Measurements from ENCODE around the gene MARCHF5. TPM values are rescaled to one million over a fixed set of nuclear protein-coding genes. Genes with fewer than 3 reads are reported as not detected.

The MARCHF5 gene
- total RNA-seq, 1 donor from 2014 or later = 66.1 TPM

GRCh38 chr10:92248566-92248965 is 42.4 kb upstream of the MARCHF5 start:
- Mint-ChIP-seq H3K9me3 (no peaks in the 10 kb centered on the region), H3K27ac (no peak overlapping the region), H3K4me3 (no peak overlapping the region), H3K4me1 (no peaks in the 10 kb centered on the region), H3K36me3 (no peaks in the 10 kb centered on the region), H3K27me3 (ENCODE audit: low read depth) (no peaks in the 10 kb centered on the region)
- TF ChIP-seq, protein P1, sequence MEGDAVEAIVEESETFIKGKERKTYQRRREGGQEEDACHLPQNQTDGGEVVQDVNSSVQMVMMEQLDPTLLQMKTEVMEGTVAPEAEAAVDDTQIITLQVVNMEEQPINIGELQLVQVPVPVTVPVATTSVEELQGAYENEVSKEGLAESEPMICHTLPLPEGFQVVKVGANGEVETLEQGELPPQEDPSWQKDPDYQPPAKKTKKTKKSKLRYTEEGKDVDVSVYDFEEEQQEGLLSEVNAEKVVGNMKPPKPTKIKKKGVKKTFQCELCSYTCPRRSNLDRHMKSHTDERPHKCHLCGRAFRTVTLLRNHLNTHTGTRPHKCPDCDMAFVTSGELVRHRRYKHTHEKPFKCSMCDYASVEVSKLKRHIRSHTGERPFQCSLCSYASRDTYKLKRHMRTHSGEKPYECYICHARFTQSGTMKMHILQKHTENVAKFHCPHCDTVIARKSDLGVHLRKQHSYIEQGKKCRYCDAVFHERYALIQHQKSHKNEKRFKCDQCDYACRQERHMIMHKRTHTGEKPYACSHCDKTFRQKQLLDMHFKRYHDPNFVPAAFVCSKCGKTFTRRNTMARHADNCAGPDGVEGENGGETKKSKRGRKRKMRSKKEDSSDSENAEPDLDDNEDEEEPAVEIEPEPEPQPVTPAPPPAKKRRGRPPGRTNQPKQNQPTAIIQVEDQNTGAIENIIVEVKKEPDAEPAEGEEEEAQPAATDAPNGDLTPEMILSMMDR (IDR thresholded peaks at IDR 0.05; ENCODE audit: unreplicated experiment) = no peak
- no peak for DNase-seq (ENCODE audit: low spot score in 2 of 2, unreplicated experiment in 2 of 2)

DNA sequence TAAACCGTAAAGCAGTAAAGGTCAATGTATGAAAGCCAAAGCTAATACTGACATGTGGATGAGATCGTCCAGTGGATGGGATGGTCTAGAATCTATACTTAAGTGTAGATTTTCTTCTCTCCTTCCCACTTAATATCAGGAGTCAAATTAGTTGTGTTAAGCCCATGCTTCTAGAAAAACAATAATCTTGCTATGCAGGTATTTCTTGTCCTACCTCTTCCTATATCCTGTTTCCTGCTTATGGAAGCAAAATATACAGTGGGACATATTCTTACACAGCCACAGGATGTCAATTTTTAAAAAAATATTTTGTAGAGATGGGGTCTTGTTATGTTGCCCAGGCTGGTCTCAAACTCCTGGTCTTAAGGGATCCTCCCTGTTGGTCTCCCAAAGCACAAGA is 27.6 kb upstream of the MARCHF5 start:
- TF ChIP-seq, protein P1 (IDR thresholded peaks at IDR 0.05; ENCODE audit: unreplicated experiment) = no peak
- no peak for DNase-seq (ENCODE audit: low spot score in 2 of 2, unreplicated experiment in 2 of 2)
- Mint-ChIP-seq H3K4me3 (no peak overlapping the region), H3K9me3 (no peaks in the 10 kb centered on the region), H3K27ac (no peak overlapping the region), H3K27me3 (ENCODE audit: low read depth) (no peaks in the 10 kb centered on the region), H3K4me1 (no peaks in the 10 kb centered on the region), H3K36me3 (no peaks in the 10 kb centered on the region)

DNA sequence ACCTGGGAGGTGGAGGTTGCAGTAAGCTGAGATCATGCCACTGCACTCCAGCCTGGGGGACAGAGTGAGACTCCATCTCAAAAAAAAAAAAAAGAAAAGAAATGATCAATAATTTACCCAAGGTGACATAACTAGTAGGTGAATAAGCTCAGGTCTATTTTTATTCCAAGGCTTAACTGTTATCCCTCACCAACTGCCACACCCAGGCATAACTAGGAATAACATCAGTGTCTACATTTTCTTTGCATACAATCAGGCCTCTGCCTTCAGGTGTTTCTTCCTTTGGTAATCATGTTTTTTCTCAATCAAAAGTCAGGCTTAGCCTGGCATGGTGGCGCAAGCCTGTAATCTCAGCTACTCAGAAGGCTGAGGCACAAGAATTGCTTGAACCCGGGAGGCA is 26.7 kb upstream of the MARCHF5 start:
- Mint-ChIP-seq H3K36me3 (no peaks in the 10 kb centered on the region), H3K4me3 (no peak overlapping the region), H3K9me3 (no peaks in the 10 kb centered on the region), H3K4me1 (no peaks in the 10 kb centered on the region), H3K27me3 (ENCODE audit: low read depth) (no peaks in the 10 kb centered on the region), H3K27ac (no peak overlapping the region)
- DNase-seq (ENCODE audit: low spot score in 2 of 2, unreplicated experiment in 2 of 2) = no peak
- TF ChIP-seq, protein P1 (IDR thresholded peaks at IDR 0.05; ENCODE audit: unreplicated experiment) = no peak

- no peak overlapping the region for H3K27ac Mint-ChIP-seq
- DNase-seq (ENCODE audit: low spot score in 2 of 2, unreplicated experiment in 2 of 2) = no peak
- H3K4me3 Mint-ChIP-seq = no peak overlapping the region
- peaks cover 2% of the 10 kb centered on the region for H3K36me3 Mint-ChIP-seq
- TF ChIP-seq, protein P1 (IDR thresholded peaks at IDR 0.05; ENCODE audit: unreplicated experiment) = no peak
- no peaks in the 10 kb centered on the region for H3K27me3 Mint-ChIP-seq (ENCODE audit: low read depth)
- H3K4me1 Mint-ChIP-seq = no peaks in the 10 kb centered on the region
- no peaks in the 10 kb centered on the region for H3K9me3 Mint-ChIP-seq
Observed at GRCh38 chr10:92265687-92266258, 25.2 kb upstream of the MARCHF5 start.

DNA sequence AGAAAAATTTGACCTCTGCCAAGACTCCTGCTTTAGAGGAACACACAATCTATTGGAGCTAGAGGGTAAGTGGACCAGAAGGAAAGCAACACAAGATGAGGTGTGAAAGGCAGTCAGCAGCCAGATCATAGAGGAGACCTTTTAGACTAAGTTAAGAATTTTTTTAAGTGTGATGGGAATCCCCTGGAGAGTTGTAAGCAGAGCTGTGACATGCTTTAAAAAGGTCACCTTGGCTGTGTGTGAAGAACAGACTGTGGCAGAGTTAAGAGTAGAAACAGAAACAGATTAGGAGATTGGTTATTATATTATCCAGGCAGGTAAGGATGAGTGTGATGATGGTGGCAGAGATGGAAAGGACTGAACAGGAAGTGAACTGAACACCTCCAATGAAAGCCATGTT is 23.6 kb upstream of the MARCHF5 start:
- Mint-ChIP-seq H3K9me3 (no peaks in the 10 kb centered on the region), H3K27me3 (ENCODE audit: low read depth) (no peaks in the 10 kb centered on the region), H3K27ac (no peak overlapping the region), H3K4me3 (no peak overlapping the region), H3K36me3 (peaks cover 2% of the 10 kb centered on the region), H3K4me1 (no peaks in the 10 kb centered on the region)
- DNase-seq (ENCODE audit: low spot score in 2 of 2, unreplicated experiment in 2 of 2) = no peak
- TF ChIP-seq, protein P1 (IDR thresholded peaks at IDR 0.05; ENCODE audit: unreplicated experiment) = no peak

DNA sequence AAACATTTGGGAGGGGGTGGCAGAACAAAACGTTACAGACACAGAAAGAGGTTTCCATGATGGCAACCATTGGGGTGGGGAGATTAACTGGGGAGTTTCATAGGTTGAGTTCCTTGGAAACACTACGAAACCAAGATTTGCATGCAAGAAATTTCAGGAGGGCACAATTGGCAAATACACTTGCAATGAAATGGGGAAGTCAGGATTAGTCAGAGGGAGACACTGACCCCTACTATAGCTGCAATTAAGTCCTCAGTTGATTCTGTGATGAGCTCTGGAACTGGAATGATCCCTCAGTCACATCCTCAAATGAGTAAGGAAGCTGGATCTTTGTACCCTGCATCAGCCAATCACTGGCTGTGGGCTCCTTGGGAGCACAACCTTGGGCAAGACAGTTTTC is 22.2 kb upstream of the MARCHF5 start:
- TF ChIP-seq, protein P1 (IDR thresholded peaks at IDR 0.05; ENCODE audit: unreplicated experiment) = no peak
- H3K27me3 Mint-ChIP-seq (ENCODE audit: low read depth) = no peaks in the 10 kb centered on the region
- H3K36me3 Mint-ChIP-seq = peaks cover 2% of the 10 kb centered on the region

More for the DNA sequence above, 22.2 kb upstream of the MARCHF5 start:
- H3K4me1 Mint-ChIP-seq = no peaks in the 10 kb centered on the region
- H3K4me3 Mint-ChIP-seq = no peak overlapping the region
- H3K9me3 Mint-ChIP-seq = no peaks in the 10 kb centered on the region
- H3K27ac Mint-ChIP-seq = no peak overlapping the region
- no peak for DNase-seq (ENCODE audit: low spot score in 2 of 2, unreplicated experiment in 2 of 2)
